A549 (cell line): ENCODE measurements around the gene PRRC1. TPM values are rescaled to one million over a fixed set of nuclear protein-coding genes. Genes with fewer than 3 reads are reported as not detected.

Experiments used
- ATAC-seq, 2 experiments: fragments of 200-7000 bp in 1 of 2; fragments of >200 bp in 1 of 2; cut with Nextera tagmentation in 1 of 2; cut with Tn5 transposase in 1 of 2; 3 replicates each; pipeline versions ENCODE4 v1.8.0 to v1.9.1; 2018 to 2020; ENCODE audit warnings: mild to moderate bottlenecking in 1 of 2, moderate library complexity in 1 of 2
- CTCF ChIA-PET: fragments of 300-600 bp; sonication (Branson Sonifier 250); formaldehyde crosslinking; extraction: SDS; loops from one replicate; lab custom pipeline; 2021; ENCODE audit warnings: antibody characterized with exemption, inconsistent platforms; lab: Yijun Ruan, JAX
- POLR2A ChIA-PET: fragments of 350-600 bp; formaldehyde crosslinking; extraction: SDS; loops from one replicate; lab custom pipeline; 2021; ENCODE audit warnings: antibody characterized with exemption, inconsistent platforms; lab: Yijun Ruan, JAX
- DNase-seq, 2 experiments: peaks; one replicate each; pipeline versions ENCODE4 v3.0.0 to v3.0.0-alpha.2; 2011 to 2016; ENCODE audit warnings: low read depth in 1 of 2, low spot score in 1 of 2
- FAIRE-seq: peaks from 2 replicates; lab custom pipeline; 2011; peaks lifted over from hg19 to GRCh38; lab: Jason Lieb, UNC
- H3K27ac ChIP-seq, 2 experiments: fragments of >200 bp; sonication (Bioruptor Twin); formaldehyde crosslinking; 3 replicates each; pipeline ENCODE4 v1.5.1; 2016 to 2017
- H3K4me1 ChIP-seq: fragments of >200 bp; sonication (Bioruptor Twin); formaldehyde crosslinking; 3 replicates; pipeline ENCODE4 v1.6.1; 2016
- H3K4me2 ChIP-seq: fragments of >200 bp; sonication (Bioruptor Twin); formaldehyde crosslinking; 3 replicates; pipeline ENCODE4 v1.6.1; 2016
- H3K4me3 ChIP-seq: fragments of >200 bp; sonication (Bioruptor Twin); formaldehyde crosslinking; 3 replicates; pipeline ENCODE4 v1.5.1; 2016
- H3K9me3 ChIP-seq: fragments of >200 bp; sonication (Bioruptor Twin); formaldehyde crosslinking; 3 replicates; pipeline ENCODE4 v1.6.1; 2016
- BHLHE40 ChIP-seq: IDR thresholded peaks from 2 replicates; pipeline ENCODE4 v1.6.1; 2012; ENCODE audit warnings: low read depth, low read length, inconsistent platforms
- CBX2 ChIP-seq: fragments of 200-600 bp; sonication (generic); IDR thresholded peaks from 2 replicates; pipeline ENCODE4 v1.6.1; 2016; ENCODE audit warnings: low read depth, mild to moderate bottlenecking, borderline replicate concordance
- CEBPB ChIP-seq, 2 experiments: fragments of >200 bp in 1 of 2; sonication (Bioruptor Twin) in 1 of 2; formaldehyde crosslinking in 1 of 2; IDR thresholded peaks; 2 replicates each; pipeline ENCODE4 v1.6.1; 2012 to 2016
- CHD2 ChIP-seq: fragments of 150-350 bp; IDR thresholded peaks from 2 replicates; pipeline ENCODE4 v1.6.1; 2014; ENCODE audit warnings: low read length; ENCODE audit not compliant: partially characterized antibody
- CHD4 ChIP-seq: fragments of 200-600 bp; sonication (generic); IDR thresholded peaks from 2 replicates; pipeline ENCODE4 v1.6.1; 2016; ENCODE audit warnings: antibody characterized with exemption, mild to moderate bottlenecking, borderline replicate concordance
- EHMT2 ChIP-seq: fragments of 200-600 bp; sonication (generic); IDR thresholded peaks from 2 replicates; pipeline ENCODE4 v1.6.1; 2016; ENCODE audit warnings: antibody characterized with exemption, low read depth, mild to moderate bottlenecking, moderate library complexity
- EP300 ChIP-seq, 2 experiments: fragments of >200 bp; sonication (Bioruptor Twin); formaldehyde crosslinking; IDR thresholded peaks; 2 replicates in 1 of 2; 3 replicates in 1 of 2; pipeline ENCODE4 v1.6.1; 2016 to 2017
- FOXS1 ChIP-seq: fragments of 250-450 bp; sonication (Bioruptor Pico); IDR thresholded peaks from 2 replicates; pipeline ENCODE4 v1.5.0; 2020; ENCODE audit warnings: mild to moderate bottlenecking, moderate library complexity
- GATA3 ChIP-seq: IDR thresholded peaks from 2 replicates; pipeline ENCODE4 v1.6.1; 2012; ENCODE audit warnings: borderline replicate concordance
- HEYL ChIP-seq: fragments of 250-450 bp; sonication (Bioruptor Pico); IDR thresholded peaks from 2 replicates; pipeline ENCODE4 v1.8.0; 2021; ENCODE audit warnings: mild to moderate bottlenecking, moderate library complexity
- HOXA7 ChIP-seq: fragments of 250-450 bp; sonication (Bioruptor Pico); IDR thresholded peaks from 2 replicates; pipeline ENCODE4 v1.5.0; 2020; ENCODE audit warnings: mild to moderate bottlenecking, moderate library complexity
- JUN ChIP-seq, 2 experiments: fragments of >200 bp; sonication (Bioruptor Twin); formaldehyde crosslinking; IDR thresholded peaks; 2 replicates in 1 of 2; 3 replicates in 1 of 2; pipeline ENCODE4 v1.6.1; 2016 to 2017
- KDM5A ChIP-seq: fragments of 200-600 bp; sonication (generic); IDR thresholded peaks from 2 replicates; pipeline ENCODE4 v1.6.1; 2016; ENCODE audit warnings: antibody characterized with exemption, mild to moderate bottlenecking
- MAFK ChIP-seq: fragments of 450-650 bp; IDR thresholded peaks from 2 replicates; pipeline ENCODE4 v1.6.1; 2014; ENCODE audit not compliant: partially characterized antibody
- NFE2L2 ChIP-seq: fragments of 150-350 bp; conservative IDR thresholded peaks from 2 replicates; pipeline ENCODE4 v1.6.1; 2014; ENCODE audit warnings: low read length
- NPAS2 ChIP-seq: fragments of 250-450 bp; sonication (Bioruptor Pico); IDR thresholded peaks from 2 replicates; pipeline ENCODE4 v1.8.0; 2022; ENCODE audit warnings: mild to moderate bottlenecking, moderate library complexity, borderline replicate concordance
- SREBF2 ChIP-seq: fragments of 450-650 bp; IDR thresholded peaks from 2 replicates; pipeline ENCODE4 v1.6.1; 2014; ENCODE audit warnings: mild to moderate bottlenecking, moderate library complexity
- ZSCAN20 ChIP-seq: fragments of 250-450 bp; sonication (Bioruptor Pico); IDR thresholded peaks from 2 replicates; pipeline ENCODE4 v1.8.0; 2022; ENCODE audit warnings: mild to moderate bottlenecking, moderate library complexity
- WGBS: methylation state at CpG from one replicate; pipeline ENCODE4 v1.1.6; 2017; ENCODE audit errors: missing lambda C conversion rate; 5-methylcytosine and 5-hydroxymethylcytosine counted together
- polyA plus RNA-seq, 4 experiments: library from polyadenylated mRNA; depleted of rRNA in 3 of 4; stranded (reverse); fragments of >200 nt; fragmentation: RNase III in 1 of 4; extraction: RNeasy Plus Mini Kit Qiagen cat#74134 plus additional on column Dnase treatment in 1 of 4; gene quantifications; 2 replicates in 3 of 4; 3 replicates in 1 of 4; pipeline ENCODE4 v1.2.3, GENCODE V29; 2011 to 2017
- TF ChIP-seq, protein P1 (sequence below): IDR thresholded peaks from 2 replicates; pipeline ENCODE4 v1.6.1; 2012; ENCODE audit warnings: low read depth, borderline replicate concordance
- TF ChIP-seq, protein P2 (sequence below): fragments of 250-450 bp; sonication (Bioruptor Pico); IDR thresholded peaks from 2 replicates; pipeline ENCODE4 v1.5.0; 2020; ENCODE audit warnings: low read depth, mild to moderate bottlenecking, moderate library complexity
- TF ChIP-seq, protein P3 (sequence below): fragments of >200 bp; sonication (Bioruptor Twin); formaldehyde crosslinking; IDR thresholded peaks from 2 replicates; pipeline ENCODE4 v1.6.1; 2016
- TF ChIP-seq, protein P4 (sequence below): fragments of >200 bp; sonication (Bioruptor Twin); formaldehyde crosslinking; IDR thresholded peaks from 3 replicates; pipeline ENCODE4 v1.6.1; 2016
- TF ChIP-seq, protein P5 (sequence below): IDR thresholded peaks from 2 replicates; pipeline ENCODE4 v1.6.1; 2012

Gene PRRC1
- polyA plus RNA-seq, 2 of the 4 experiments (the other 2 are of a cell fraction), result 40.7 to 82.2 TPM

DNA sequence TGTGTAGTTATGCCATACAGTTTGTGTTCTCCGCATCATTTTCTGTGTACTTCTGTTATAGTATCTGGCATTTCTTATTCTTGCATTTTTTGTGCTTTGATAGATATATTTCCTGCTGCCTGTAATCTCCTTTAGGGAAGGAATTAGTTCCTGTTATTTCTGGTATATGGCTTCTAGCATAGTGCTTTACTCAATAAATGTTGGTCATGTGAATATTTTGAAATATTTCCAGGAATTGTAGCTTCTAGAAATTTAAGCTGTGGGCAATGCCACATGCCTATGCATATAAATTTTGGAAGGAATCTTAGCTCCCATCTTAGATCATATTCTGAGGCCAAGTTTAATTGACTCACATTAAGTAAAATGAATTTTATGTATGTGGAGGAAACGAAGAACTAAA is 11.5 kb upstream of the PRRC1 start:
- Histone ChIP-seq H3K27ac (no peak overlapping the region), H3K4me3 (no peak overlapping the region), H3K4me2 (no peak overlapping the region), H3K4me1 (no peaks in the 10 kb centered on the region), H3K9me3 (no peaks in the 10 kb centered on the region)
- DNase-seq (no peak), FAIRE-seq (no peak), ATAC-seq (no peak)
- WGBS, result 63% methylated on average over 2 of the region's 2 CpGs
- TF ChIP-seq JUN (IDR thresholded peaks at IDR 0.05) (no peak), CEBPB (IDR thresholded peaks at IDR 0.05) (no peak), MAFK (no peak), EHMT2 (no peak), GATA3 (no peak), NFE2L2 (no peak), SREBF2 (no peak), EP300 (IDR thresholded peaks at IDR 0.05) (no peak)
- TF ChIP-seq, protein P1, sequence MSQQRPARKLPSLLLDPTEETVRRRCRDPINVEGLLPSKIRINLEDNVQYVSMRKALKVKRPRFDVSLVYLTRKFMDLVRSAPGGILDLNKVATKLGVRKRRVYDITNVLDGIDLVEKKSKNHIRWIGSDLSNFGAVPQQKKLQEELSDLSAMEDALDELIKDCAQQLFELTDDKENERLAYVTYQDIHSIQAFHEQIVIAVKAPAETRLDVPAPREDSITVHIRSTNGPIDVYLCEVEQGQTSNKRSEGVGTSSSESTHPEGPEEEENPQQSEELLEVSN, result no peak
- TF ChIP-seq, protein P2, sequence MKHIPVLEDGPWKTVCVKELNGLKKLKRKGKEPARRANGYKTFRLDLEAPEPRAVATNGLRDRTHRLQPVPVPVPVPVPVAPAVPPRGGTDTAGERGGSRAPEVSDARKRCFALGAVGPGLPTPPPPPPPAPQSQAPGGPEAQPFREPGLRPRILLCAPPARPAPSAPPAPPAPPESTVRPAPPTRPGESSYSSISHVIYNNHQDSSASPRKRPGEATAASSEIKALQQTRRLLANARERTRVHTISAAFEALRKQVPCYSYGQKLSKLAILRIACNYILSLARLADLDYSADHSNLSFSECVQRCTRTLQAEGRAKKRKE, result no peak
- TF ChIP-seq, protein P3, sequence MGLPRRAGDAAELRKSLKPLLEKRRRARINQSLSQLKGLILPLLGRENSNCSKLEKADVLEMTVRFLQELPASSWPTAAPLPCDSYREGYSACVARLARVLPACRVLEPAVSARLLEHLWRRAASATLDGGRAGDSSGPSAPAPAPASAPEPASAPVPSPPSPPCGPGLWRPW, result no peak
- ChIA-PET CTCF (interaction anchor here (0.5 to 0.6 kb wide), 2 partner anchors 58 to 720 kb away, joined by 3 read pairs; no protein-coding TSS in a partner anchor), POLR2A (no interaction called here)

DNA sequence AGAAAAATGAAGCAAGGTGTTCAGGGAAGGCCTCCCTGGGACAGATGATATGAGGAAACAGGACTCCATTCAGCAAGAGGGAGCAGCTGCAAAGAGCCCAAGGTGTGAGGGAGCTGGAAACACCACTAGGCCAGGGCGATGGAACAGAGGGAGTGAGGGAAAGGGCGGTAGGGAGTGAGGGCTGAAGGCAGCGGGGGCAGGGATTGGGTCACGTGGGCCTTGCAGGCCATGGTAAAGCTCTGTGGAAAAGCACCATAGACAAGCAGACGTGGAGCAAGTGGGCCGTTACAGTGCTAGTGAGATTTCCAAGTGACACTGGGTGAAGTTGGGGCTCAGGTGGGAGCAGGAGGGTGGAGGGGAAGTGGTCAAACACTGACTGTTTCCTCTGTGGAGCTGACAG is 10.8 kb upstream of the PRRC1 start:
- POLR2A ChIA-PET, result no interaction called here
- TF ChIP-seq ZSCAN20 (CRISPR knock-in tag), result no peak
- TF ChIP-seq HEYL (CRISPR knock-in tag), result no peak
- TF ChIP-seq KDM5A, result no peak
- TF ChIP-seq FOXS1 (CRISPR knock-in tag), result no peak
- TF ChIP-seq, protein P4, sequence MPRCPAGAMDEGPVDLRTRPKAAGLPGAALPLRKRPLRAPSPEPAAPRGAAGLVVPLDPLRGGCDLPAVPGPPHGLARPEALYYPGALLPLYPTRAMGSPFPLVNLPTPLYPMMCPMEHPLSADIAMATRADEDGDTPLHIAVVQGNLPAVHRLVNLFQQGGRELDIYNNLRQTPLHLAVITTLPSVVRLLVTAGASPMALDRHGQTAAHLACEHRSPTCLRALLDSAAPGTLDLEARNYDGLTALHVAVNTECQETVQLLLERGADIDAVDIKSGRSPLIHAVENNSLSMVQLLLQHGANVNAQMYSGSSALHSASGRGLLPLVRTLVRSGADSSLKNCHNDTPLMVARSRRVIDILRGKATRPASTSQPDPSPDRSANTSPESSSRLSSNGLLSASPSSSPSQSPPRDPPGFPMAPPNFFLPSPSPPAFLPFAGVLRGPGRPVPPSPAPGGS, result no peak
- no peak for TF ChIP-seq EHMT2
- TF ChIP-seq MAFK, result no peak
- no peak for TF ChIP-seq SREBF2
- no peak for TF ChIP-seq CBX2
- TF ChIP-seq BHLHE40, result no peak
- no peak for TF ChIP-seq HOXA7 (CRISPR knock-in tag)
- TF ChIP-seq, protein P5, sequence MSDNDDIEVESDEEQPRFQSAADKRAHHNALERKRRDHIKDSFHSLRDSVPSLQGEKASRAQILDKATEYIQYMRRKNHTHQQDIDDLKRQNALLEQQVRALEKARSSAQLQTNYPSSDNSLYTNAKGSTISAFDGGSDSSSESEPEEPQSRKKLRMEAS, result no peak
- TF ChIP-seq CHD2, result no peak
- TF ChIP-seq CHD4, result no peak
- DNase-seq, result no peak
- no peak for ATAC-seq
- CTCF ChIA-PET, result interaction anchor here (0.5 to 1.6 kb wide), 2 partner anchors 11 to 721 kb away, joined by 3 to 4 read pairs; partner anchors contain the start of gene PRRC1
- H3K4me1 ChIP-seq, result no peaks in the 10 kb centered on the region
- H3K27ac ChIP-seq, result no peak overlapping the region
- no peak for FAIRE-seq
- H3K4me2 ChIP-seq, result no peak overlapping the region
- H3K4me3 ChIP-seq, result no peak overlapping the region
- WGBS, result 41% methylated on average over 6 of the region's 6 CpGs
- no peaks in the 10 kb centered on the region for H3K9me3 ChIP-seq

DNA sequence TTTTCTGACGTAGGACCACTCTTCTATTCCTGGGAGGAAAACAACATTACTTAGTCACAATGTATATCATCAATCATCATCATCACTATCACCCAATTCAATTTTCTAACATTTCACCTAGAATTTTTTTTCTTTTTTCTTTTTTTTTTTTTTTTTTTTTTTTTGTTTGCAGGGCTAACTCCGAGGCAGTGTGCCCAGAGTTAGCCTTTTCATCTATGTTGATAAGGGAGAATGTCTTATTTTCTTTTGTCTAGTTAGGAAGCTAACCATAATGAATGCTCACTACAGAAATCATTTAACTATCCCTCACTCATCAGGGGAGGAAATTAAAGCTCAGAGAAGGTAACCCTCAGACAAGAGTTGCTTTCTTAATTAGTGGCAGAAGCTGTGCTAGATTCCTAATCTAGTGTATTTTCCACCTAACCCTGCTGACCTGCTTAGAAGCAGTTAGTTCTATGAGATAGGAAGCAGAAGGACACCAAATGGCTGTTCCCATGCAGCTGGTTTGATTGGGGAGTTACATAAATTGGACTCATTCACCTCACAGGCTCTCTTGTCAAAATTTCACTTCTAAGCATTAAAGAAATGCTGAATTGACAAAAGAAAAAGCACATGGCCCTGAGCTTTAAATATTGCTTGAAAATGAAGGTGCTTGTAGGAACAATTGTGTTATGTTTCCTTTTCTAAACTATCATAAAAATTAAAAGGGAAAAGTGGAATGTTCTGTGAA is 8.6 kb upstream of the PRRC1 start:
- ChIA-PET POLR2A (no interaction called here), CTCF (no interaction called here)
- H3K4me2 ChIP-seq, result no peak overlapping the region
- H3K9me3 ChIP-seq, result no peaks in the 10 kb centered on the region
- DNase-seq, result no peak
- no peak for TF ChIP-seq NPAS2 (CRISPR knock-in tag)
- peak; percentile 84 for TF ChIP-seq MAFK
- WGBS, result 34% methylated on average over 2 of the region's 2 CpGs
- ATAC-seq, result no peak
- FAIRE-seq, result no peak
- no peaks in the 10 kb centered on the region for H3K4me1 ChIP-seq
- H3K4me3 ChIP-seq, result no peak overlapping the region
- H3K27ac ChIP-seq, result no peak overlapping the region
